Measurements from ENCODE around the gene PIAS3.

Gene PIAS3

GRCh38 chr1:145805057-145805456 lies 53.8 kb downstream of the PIAS3 start:
- no peak for DNase-seq (ENCODE audit: low spot score)
- Histone ChIP-seq H3K27ac (no peak overlapping the region), H3K4me3 (no peak overlapping the region)
- no peak for TF ChIP-seq CTCF (IDR thresholded peaks at IDR 0.05)

- DNase-seq (ENCODE audit: low spot score) = no peak
- H3K4me3 ChIP-seq = no peak overlapping the region
- no peak for TF ChIP-seq CTCF (IDR thresholded peaks at IDR 0.05)
- no peak overlapping the region for H3K27ac ChIP-seq
Measured at GRCh38 chr1:145804235-145805045, 54.4 kb downstream of the PIAS3 start.

GRCh38 chr1:145799806-145800205 lies 59.1 kb downstream of the PIAS3 start:
- Histone ChIP-seq H3K27ac (no peak overlapping the region), H3K4me3 (no peak overlapping the region)
- TF ChIP-seq CTCF (IDR thresholded peaks at IDR 0.05) = no peak
- no peak for DNase-seq (ENCODE audit: low spot score)

Measured in coronary artery (tissue), 2 donors.